Keratinocyte (primary cell): ENCODE results near the gene TOP1. TPM values are rescaled to one million over a fixed set of nuclear protein-coding genes. Genes with fewer than 3 reads are reported as not detected.

ENCODE experiments used
- DNase-seq: peaks from one replicate; pipeline ENCODE4 v3.0.0-alpha.2; 2011; ENCODE audit warnings: low read depth, missing footprints, low spot score
- FAIRE-seq: peaks from 2 replicates; lab custom pipeline; 2011; peaks lifted over from hg19 to GRCh38; lab: Jason Lieb, UNC
- H2AFZ ChIP-seq: 2 replicates; pipeline ENCODE4 v1.6.0; 2012; ENCODE audit warnings: low read length, control low read depth, inconsistent platforms; ENCODE audit not compliant: control insufficient read depth
- H3K27ac ChIP-seq: 2 replicates; pipeline ENCODE4 v1.5.1; 2011; ENCODE audit warnings: low read length; ENCODE audit not compliant: control insufficient read depth, insufficient read depth
- H3K27me3 ChIP-seq: 3 replicates; pipeline ENCODE4 v1.6.0; 2011; ENCODE audit warnings: low read length; ENCODE audit not compliant: control insufficient read depth, insufficient read depth; ENCODE audit errors: extremely low read depth
- H3K36me3 ChIP-seq, 2 experiments: 2 replicates in 1 of 2; 3 replicates in 1 of 2; pipeline ENCODE4 v1.5.1; 2011; ENCODE audit warnings: low read length in 2 of 2, mild to moderate bottlenecking in 1 of 2; ENCODE audit not compliant: control insufficient read depth in 2 of 2, insufficient read depth in 2 of 2; ENCODE audit errors: extremely low read depth in 1 of 2
- H3K4me1 ChIP-seq: 3 replicates; pipeline ENCODE4 v1.5.1; 2011; ENCODE audit warnings: low read length; ENCODE audit not compliant: control insufficient read depth, insufficient read depth; ENCODE audit errors: extremely low read depth
- H3K4me2 ChIP-seq: 3 replicates; pipeline ENCODE4 v1.6.0; 2011; ENCODE audit warnings: low read depth, low read length; ENCODE audit not compliant: control insufficient read depth, insufficient read depth; ENCODE audit errors: extremely low read depth
- H3K4me3 ChIP-seq, 3 experiments: fragments of 200-600 bp in 1 of 3; sonication (generic) in 1 of 3; 2 replicates in 2 of 3; 3 replicates in 1 of 3; pipeline ENCODE4 v1.5.1; 2011 to 2016; ENCODE audit warnings: low read length in 3 of 3, mild to moderate bottlenecking in 3 of 3, control low read depth in 2 of 3, inconsistent platforms in 1 of 3, low read depth in 1 of 3, mixed read lengths in 1 of 3, mixed run types in 1 of 3, moderate library complexity in 1 of 3; ENCODE audit not compliant: control insufficient read depth in 2 of 3, insufficient read depth in 2 of 3; ENCODE audit errors: extremely low read depth in 1 of 3
- H3K79me2 ChIP-seq: 2 replicates; pipeline ENCODE4 v1.6.0; 2012; ENCODE audit warnings: low read length; ENCODE audit not compliant: control insufficient read depth, insufficient read depth
- H3K9ac ChIP-seq: 3 replicates; pipeline ENCODE4 v1.6.0; 2011; ENCODE audit warnings: low read length; ENCODE audit not compliant: control insufficient read depth, insufficient read depth; ENCODE audit errors: extremely low read depth
- H3K9me1 ChIP-seq: 3 replicates; pipeline ENCODE4 v1.6.0; 2011; ENCODE audit warnings: low read length; ENCODE audit not compliant: control insufficient read depth, insufficient read depth; ENCODE audit errors: extremely low read depth
- H3K9me3 ChIP-seq: 2 replicates; pipeline ENCODE4 v1.5.1; 2012; ENCODE audit warnings: low read depth, low read length; ENCODE audit not compliant: control insufficient read depth
- H4K20me1 ChIP-seq: 3 replicates; pipeline ENCODE4 v1.6.0; 2011; ENCODE audit warnings: low read length; ENCODE audit not compliant: control insufficient read depth, insufficient read depth; ENCODE audit errors: extremely low read depth
- EZH2 ChIP-seq: IDR thresholded peaks from one replicate; pipeline ENCODE4 v1.6.1; 2012; ENCODE audit warnings: inconsistent platforms, mild to moderate bottlenecking, low read length, moderate library complexity
- dilution Hi-C: fragments of 300-500 bp; cut with MboI; formaldehyde crosslinking; loops from one replicate; pipeline ENCODE4 v1.7.0; 2020; ENCODE audit warnings: low sequenced_read_pairs; ENCODE audit not compliant: extremely low pct_ligation_motif_present
- polyA plus RNA-seq, 5 experiments: library from polyadenylated mRNA; depleted of rRNA in 3 of 5; stranded (reverse) in 3 of 5; stranded (forward) in 1 of 5; unstranded in 1 of 5; fragments of >200 nt; gene quantifications; 1 replicate in 1 of 5; 2 replicates in 3 of 5; 3 replicates in 1 of 5; pipeline versions ENCODE4 v1.2.1 to v1.2.3, GENCODE V29; 2011 to 2012; ENCODE audit warnings: missing spikeins in 2 of 5, low read depth in 1 of 5, low replicate concordance in 1 of 5
- TF ChIP-seq, protein P1 (sequence below), 3 experiments: IDR thresholded peaks in 1 of 3; conservative IDR thresholded peaks in 1 of 3; optimal IDR thresholded peaks in 1 of 3; 2 replicates in 2 of 3; 3 replicates in 1 of 3; pipeline versions ENCODE3 to v1.5.1; 2011; ENCODE audit warnings: low read length in 3 of 3, mild to moderate bottlenecking in 3 of 3, moderate library complexity in 2 of 3, control low read depth in 1 of 3, inconsistent platforms in 1 of 3; ENCODE audit not compliant: insufficient read depth in 2 of 3; ENCODE audit errors: extremely low read depth in 1 of 3

Gene TOP1
- polyA plus RNA-seq, 1 donor (not counting 4 experiments of a cell fraction or from before 2014, with no cell fraction given): 25.2 TPM

DNA sequence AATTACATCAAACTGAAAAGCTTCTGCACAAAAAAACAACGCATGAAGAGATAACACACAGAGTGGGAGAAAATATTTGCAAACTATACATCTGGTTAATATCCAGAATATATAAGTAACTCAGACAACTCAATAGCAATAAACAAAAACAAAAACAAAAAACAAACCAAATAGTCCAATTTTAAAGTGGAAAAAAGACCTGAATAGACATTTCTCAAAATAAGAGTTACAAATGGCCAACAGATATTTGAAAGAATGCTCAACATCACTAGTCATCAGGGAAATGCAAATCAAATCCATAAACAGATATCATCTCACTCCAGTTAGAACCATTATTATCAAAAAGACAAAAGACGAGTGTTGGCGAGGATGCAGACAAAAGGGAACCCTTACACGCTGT lies 28.8 kb upstream of the TOP1 start:
- no peak overlapping the region for H3K9ac ChIP-seq
- no peaks in the 10 kb centered on the region for H3K27me3 ChIP-seq
- H2AFZ ChIP-seq: no peak overlapping the region
- no peaks in the 10 kb centered on the region for H4K20me1 ChIP-seq
- no peak overlapping the region for H3K4me2 ChIP-seq
- H3K9me1 ChIP-seq: no peaks in the 10 kb centered on the region
- no peaks in the 10 kb centered on the region for H3K79me2 ChIP-seq
- DNase-seq: no peak
- dilution Hi-C loops: no loop called here
- peaks cover 21% of the 10 kb centered on the region for H3K4me1 ChIP-seq
- no peak for FAIRE-seq
- no peak overlapping the region for H3K4me3 ChIP-seq
- no peaks in the 10 kb centered on the region for H3K36me3 ChIP-seq
- H3K27ac ChIP-seq: no peak overlapping the region
- TF ChIP-seq EZH2: no peak
- TF ChIP-seq, protein P1, sequence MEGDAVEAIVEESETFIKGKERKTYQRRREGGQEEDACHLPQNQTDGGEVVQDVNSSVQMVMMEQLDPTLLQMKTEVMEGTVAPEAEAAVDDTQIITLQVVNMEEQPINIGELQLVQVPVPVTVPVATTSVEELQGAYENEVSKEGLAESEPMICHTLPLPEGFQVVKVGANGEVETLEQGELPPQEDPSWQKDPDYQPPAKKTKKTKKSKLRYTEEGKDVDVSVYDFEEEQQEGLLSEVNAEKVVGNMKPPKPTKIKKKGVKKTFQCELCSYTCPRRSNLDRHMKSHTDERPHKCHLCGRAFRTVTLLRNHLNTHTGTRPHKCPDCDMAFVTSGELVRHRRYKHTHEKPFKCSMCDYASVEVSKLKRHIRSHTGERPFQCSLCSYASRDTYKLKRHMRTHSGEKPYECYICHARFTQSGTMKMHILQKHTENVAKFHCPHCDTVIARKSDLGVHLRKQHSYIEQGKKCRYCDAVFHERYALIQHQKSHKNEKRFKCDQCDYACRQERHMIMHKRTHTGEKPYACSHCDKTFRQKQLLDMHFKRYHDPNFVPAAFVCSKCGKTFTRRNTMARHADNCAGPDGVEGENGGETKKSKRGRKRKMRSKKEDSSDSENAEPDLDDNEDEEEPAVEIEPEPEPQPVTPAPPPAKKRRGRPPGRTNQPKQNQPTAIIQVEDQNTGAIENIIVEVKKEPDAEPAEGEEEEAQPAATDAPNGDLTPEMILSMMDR (optimal IDR thresholded peaks at IDR 0.05 in 1 of 3, IDR thresholded peaks at IDR 0.05 in 1 of 3, conservative IDR thresholded peaks at IDR 0.05 in 1 of 3; ENCODE audit: extremely low read depth in 1 of 3, insufficient read depth in 2 of 3, low read length in 3 of 3): no peak
- no peaks in the 10 kb centered on the region for H3K9me3 ChIP-seq

DNA sequence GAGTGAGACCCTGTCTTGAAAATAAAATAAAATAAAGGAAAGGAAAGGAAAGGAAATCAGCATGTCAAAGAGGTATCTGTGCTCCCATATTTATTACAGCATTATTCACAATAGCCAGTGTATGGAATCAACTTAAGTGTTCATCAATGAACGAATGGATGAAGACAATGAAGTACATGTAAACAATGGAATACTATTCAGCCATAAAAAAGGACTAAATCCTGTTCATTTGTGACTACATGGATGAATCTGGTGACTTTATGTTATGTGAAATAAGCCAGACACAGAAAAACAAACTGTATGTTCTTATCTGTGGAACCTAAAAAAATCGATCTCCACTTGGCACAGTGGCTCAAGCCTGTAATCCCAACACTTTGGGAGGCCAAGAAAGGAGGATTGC lies 28.0 kb upstream of the TOP1 start:
- dilution Hi-C loops: no loop called here
- H3K27me3 ChIP-seq: no peaks in the 10 kb centered on the region
- no peaks in the 10 kb centered on the region for H3K9me3 ChIP-seq
- TF ChIP-seq, protein P1 (optimal IDR thresholded peaks at IDR 0.05 in 1 of 3, IDR thresholded peaks at IDR 0.05 in 1 of 3, conservative IDR thresholded peaks at IDR 0.05 in 1 of 3; ENCODE audit: extremely low read depth in 1 of 3, insufficient read depth in 2 of 3, low read length in 3 of 3): no peak
- TF ChIP-seq EZH2: no peak
- no peaks in the 10 kb centered on the region for H4K20me1 ChIP-seq
- H2AFZ ChIP-seq: no peak overlapping the region
- H3K4me2 ChIP-seq: no peak overlapping the region
- no peak overlapping the region for H3K4me3 ChIP-seq
- no peak overlapping the region for H3K9ac ChIP-seq
- FAIRE-seq (no peak), DNase-seq (no peak)
- H3K4me1 ChIP-seq: peaks cover 29% of the 10 kb centered on the region
- H3K36me3 ChIP-seq: no peaks in the 10 kb centered on the region
- H3K9me1 ChIP-seq: no peaks in the 10 kb centered on the region
- H3K79me2 ChIP-seq: no peaks in the 10 kb centered on the region
- H3K27ac ChIP-seq: no peak overlapping the region
